RWPE2 (cell line): ENCODE data around the gene ZER1.
A peak's percentile ranks its signal among the peaks of the same experiment; 100 is the strongest.

Experiments
- ATAC-seq: fragments of 200-7000 bp; cut with Tn5 transposase; 3 replicates; pipeline ENCODE4 v1.9.1; 2021; ENCODE audit warnings: low read depth
- DNase-seq: peaks from one replicate; pipeline ENCODE4 v3.0.0-alpha.2; 2020; ENCODE audit warnings: low spot score
- H3K27ac ChIP-seq: fragments of 450-650 bp; 2 replicates; pipeline ENCODE4 v1.5.1; 2017; ENCODE audit warnings: mild to moderate bottlenecking; ENCODE audit not compliant: poor library complexity, severe bottlenecking
- H3K27me3 ChIP-seq: fragments of 250-450 bp; sonication (Bioruptor Pico); 2 replicates; pipeline ENCODE4 v1.5.1; 2021; ENCODE audit warnings: mild to moderate bottlenecking, moderate library complexity; ENCODE audit not compliant: insufficient read depth, poor library complexity, severe bottlenecking
- H3K36me3 ChIP-seq: fragments of 250-450 bp; sonication (Bioruptor Pico); 2 replicates; pipeline ENCODE4 v1.5.1; 2020; ENCODE audit warnings: low read depth, mild to moderate bottlenecking, moderate library complexity
- H3K4me1 ChIP-seq: fragments of 250-450 bp; sonication (Bioruptor Pico); 2 replicates; pipeline ENCODE4 v1.5.1; 2021; ENCODE audit warnings: mild to moderate bottlenecking, moderate library complexity; ENCODE audit not compliant: insufficient read depth, poor library complexity, severe bottlenecking
- H3K4me3 ChIP-seq: fragments of 250-450 bp; sonication (Bioruptor Pico); 2 replicates; pipeline ENCODE4 v1.5.1; 2021; ENCODE audit warnings: mild to moderate bottlenecking, moderate library complexity; ENCODE audit not compliant: severe bottlenecking
- H3K9me3 ChIP-seq: fragments of 250-450 bp; sonication (Bioruptor Pico); 2 replicates; pipeline ENCODE4 v1.5.1; 2021; ENCODE audit warnings: mild to moderate bottlenecking, moderate library complexity; ENCODE audit not compliant: severe bottlenecking
- CTCF ChIP-seq: fragments of 450-650 bp; IDR thresholded peaks from one replicate; pipeline ENCODE4 v1.5.1; 2017; ENCODE audit warnings: mild to moderate bottlenecking, moderate library complexity; ENCODE audit not compliant: poor library complexity, severe bottlenecking

Gene ZER1

GRCh38 chr9:128733256-128733655 is 38.5 kb downstream of the ZER1 start:
- DNase-seq, result peak; percentile 68

DNA sequence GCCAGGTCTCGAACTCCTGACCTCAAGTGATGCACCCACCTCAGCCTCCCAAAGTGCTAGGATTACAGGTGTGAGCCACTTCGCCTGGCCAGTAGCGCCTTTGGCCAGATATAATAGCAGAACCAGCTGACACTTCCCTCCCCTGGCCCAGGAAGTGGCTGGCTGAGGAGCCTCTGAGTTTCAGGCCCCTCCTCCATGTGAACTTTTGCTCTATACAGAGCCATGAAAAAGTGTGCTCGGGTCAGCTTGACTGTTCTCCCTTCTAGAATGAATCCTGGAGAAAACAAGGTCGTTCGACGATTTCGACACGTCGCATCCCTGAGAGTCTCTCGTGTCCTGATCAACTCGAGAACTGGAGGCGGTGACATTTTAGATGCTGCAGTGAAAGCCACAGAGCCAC is 39.2 kb downstream of the ZER1 start:
- Histone ChIP-seq H3K4me1 (no peaks in the 10 kb centered on the region), H3K9me3 (no peaks in the 10 kb centered on the region), H3K36me3 (no peaks in the 10 kb centered on the region; the same call in 1 of the 2 replicates), H3K4me3 (no peak overlapping the region), H3K27ac (no peak overlapping the region), H3K27me3 (no peaks in the 10 kb centered on the region)
- no peak for ATAC-seq
- no peak for TF ChIP-seq CTCF
- no peak for DNase-seq

More at GRCh38 chr9:128733256-128733655, 38.5 kb downstream of the ZER1 start:
- peak; percentile 86 for ATAC-seq
- H3K4me3 ChIP-seq, result no peak overlapping the region
- H3K27me3 ChIP-seq, result no peaks in the 10 kb centered on the region
- no peaks in the 10 kb centered on the region for H3K9me3 ChIP-seq
- peak; percentile 90 for TF ChIP-seq CTCF
- H3K4me1 ChIP-seq, result no peaks in the 10 kb centered on the region
- H3K36me3 ChIP-seq, result no peaks in the 10 kb centered on the region; the same call in 1 of the 2 replicates
- no peak overlapping the region for H3K27ac ChIP-seq

DNA sequence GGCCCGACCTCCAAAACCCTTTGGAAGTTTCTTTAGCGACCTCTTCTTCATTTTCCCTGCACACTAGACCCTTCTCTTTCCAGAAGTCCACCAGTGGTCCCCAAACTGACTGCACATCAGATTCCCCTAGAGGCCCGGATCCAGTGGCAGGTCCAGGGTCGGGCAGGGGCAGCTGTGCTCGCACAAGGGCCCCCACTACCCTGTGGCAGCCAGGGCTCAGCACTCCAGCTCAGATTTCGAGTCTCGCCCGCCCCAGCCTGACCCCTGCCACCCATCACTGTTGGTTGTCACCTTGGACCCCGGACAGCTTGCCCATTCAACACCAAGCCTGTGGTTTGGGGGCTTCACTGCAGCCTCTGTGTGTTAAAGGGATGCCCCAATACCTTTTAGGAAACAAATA is 40.0 kb downstream of the ZER1 start:
- Histone ChIP-seq H3K27me3 (no peaks in the 10 kb centered on the region), H3K4me1 (no peaks in the 10 kb centered on the region), H3K27ac (no peak overlapping the region), H3K9me3 (no peaks in the 10 kb centered on the region), H3K4me3 (no peak overlapping the region), H3K36me3 (no peaks in the 10 kb centered on the region; the same call in 1 of the 2 replicates)
- ATAC-seq, result no peak
- no peak for DNase-seq
- no peak for TF ChIP-seq CTCF

DNA sequence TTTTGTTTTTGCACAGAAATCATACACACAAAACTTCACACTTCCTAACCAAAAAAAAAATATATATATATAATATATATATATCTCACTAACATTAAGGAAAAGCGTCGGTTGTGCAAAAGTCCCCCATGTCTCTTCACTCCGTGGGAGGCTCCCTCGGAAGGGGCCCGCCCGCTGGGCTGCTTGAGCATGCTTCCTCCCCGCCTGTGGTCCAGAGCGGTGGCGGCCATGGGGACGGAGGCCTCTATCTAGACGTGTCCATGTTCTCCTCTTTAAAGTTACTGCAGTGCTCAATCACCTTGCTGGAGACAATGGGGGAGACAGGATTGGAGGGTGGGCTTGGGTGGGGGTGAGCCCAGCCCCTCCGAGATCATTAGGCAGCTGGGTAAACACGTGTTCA is 40.6 kb downstream of the ZER1 start:
- H3K4me3 ChIP-seq, result no peak overlapping the region
- DNase-seq (no peak), ATAC-seq (no peak)
- no peaks in the 10 kb centered on the region for H3K9me3 ChIP-seq
- H3K27me3 ChIP-seq, result no peaks in the 10 kb centered on the region
- no peak overlapping the region for H3K27ac ChIP-seq
- no peak for TF ChIP-seq CTCF
- no peaks in the 10 kb centered on the region for H3K4me1 ChIP-seq
- H3K36me3 ChIP-seq, result no peaks in the 10 kb centered on the region; the same call in 1 of the 2 replicates

DNA sequence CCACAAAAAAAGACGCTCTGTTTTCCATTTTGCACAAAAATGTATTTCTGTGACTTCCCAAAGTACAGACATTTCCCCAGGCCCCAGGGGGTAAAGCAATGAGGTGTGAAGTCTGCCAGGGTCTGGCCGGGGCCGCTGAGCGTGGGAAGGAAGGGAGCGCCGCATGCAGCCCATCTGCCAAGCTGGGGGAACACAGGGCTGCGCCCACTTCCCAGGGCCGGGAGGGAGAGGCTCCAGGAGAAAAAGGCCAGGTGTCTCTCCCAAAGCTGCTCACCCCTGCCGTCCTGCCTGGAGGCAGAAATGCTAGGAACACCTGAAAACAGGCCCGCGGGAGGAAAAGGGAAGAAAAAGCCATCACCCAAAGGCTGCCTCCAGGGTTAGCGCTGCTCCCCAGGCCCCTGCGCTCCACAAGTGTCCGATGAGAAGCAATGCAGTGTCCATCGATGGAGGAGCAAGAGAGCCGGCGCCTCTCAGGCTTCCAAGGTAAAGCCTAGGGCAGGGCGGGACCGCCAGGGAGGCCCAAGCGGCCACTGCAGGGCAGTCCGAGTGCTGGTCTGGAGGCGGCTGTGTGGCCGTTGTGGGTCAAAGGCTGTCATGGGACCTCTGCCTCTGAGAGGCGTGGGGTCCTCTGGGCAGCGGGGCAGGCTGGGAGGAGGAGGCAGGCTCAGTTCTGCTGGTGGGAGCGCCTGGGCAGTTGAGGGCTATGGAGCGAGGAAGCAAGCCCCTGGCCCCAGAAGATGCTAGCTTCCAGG is 41.8 kb downstream of the ZER1 start:
- Histone ChIP-seq H3K36me3 (no peaks in the 10 kb centered on the region; the same call in 1 of the 2 replicates), H3K27ac (no peak overlapping the region), H3K9me3 (no peaks in the 10 kb centered on the region), H3K4me3 (no peak overlapping the region), H3K27me3 (no peaks in the 10 kb centered on the region), H3K4me1 (no peaks in the 10 kb centered on the region)
- ATAC-seq (no peak), DNase-seq (no peak)
- TF ChIP-seq CTCF, result no peak
